Osteoblast (primary cell): ENCODE results near the gene PDE10A. TPM values are rescaled to one million over a fixed set of nuclear protein-coding genes. Genes with fewer than 3 reads are reported as not detected.
A peak's percentile ranks its signal among the peaks of the same experiment; 100 is the strongest.

ENCODE experiments used
- DNase-seq: peaks from one replicate; pipeline ENCODE4 v3.0.0; 2011; ENCODE audit warnings: low spot score, mixed read lengths; ENCODE audit not compliant: insufficient read length; ENCODE audit errors: missing footprints
- H2AFZ ChIP-seq: 2 replicates; pipeline ENCODE4 v1.6.0; 2011; ENCODE audit warnings: mild to moderate bottlenecking, low read length
- H3K27ac ChIP-seq: 2 replicates; pipeline ENCODE4 v1.5.1; 2011; ENCODE audit warnings: mild to moderate bottlenecking, low read depth, low read length, moderate library complexity
- H3K27me3 ChIP-seq: 2 replicates; pipeline ENCODE4 v1.6.0; 2012; ENCODE audit warnings: mild to moderate bottlenecking, control low read depth, inconsistent platforms, low read length, moderate library complexity; ENCODE audit not compliant: insufficient read depth
- H3K36me3 ChIP-seq: 2 replicates; pipeline ENCODE4 v1.5.1; 2011; ENCODE audit warnings: mild to moderate bottlenecking, low read length, control low read depth, moderate library complexity; ENCODE audit not compliant: insufficient read depth
- H3K4me1 ChIP-seq: 2 replicates; pipeline ENCODE4 v1.5.1; 2011; ENCODE audit warnings: mild to moderate bottlenecking, low read length, control low read depth, moderate library complexity; ENCODE audit not compliant: insufficient read depth
- H3K4me2 ChIP-seq: 2 replicates; pipeline ENCODE4 v1.6.0; 2011; ENCODE audit warnings: mild to moderate bottlenecking, low read length; ENCODE audit not compliant: insufficient read depth
- H3K4me3 ChIP-seq: fragments of 200-600 bp; sonication (generic); 3 replicates; pipeline ENCODE4 v1.5.1; 2012; ENCODE audit warnings: mild to moderate bottlenecking, low read length, inconsistent platforms; ENCODE audit not compliant: insufficient read depth
- H3K79me2 ChIP-seq: 2 replicates; pipeline ENCODE4 v1.6.0; 2012; ENCODE audit warnings: mild to moderate bottlenecking, low read length, control low read depth, inconsistent platforms; ENCODE audit not compliant: insufficient read depth
- H3K9me3 ChIP-seq: 2 replicates; pipeline ENCODE4 v1.5.1; 2011; ENCODE audit warnings: low read depth, low read length, control low read depth
- H4K20me1 ChIP-seq: 2 replicates; pipeline ENCODE4 v1.6.0; 2012; ENCODE audit warnings: mild to moderate bottlenecking, low read length, control low read depth; ENCODE audit not compliant: insufficient read depth
- CTCF ChIP-seq: IDR thresholded peaks from 2 replicates; pipeline ENCODE4 v1.5.1; 2011; ENCODE audit warnings: mild to moderate bottlenecking, low read depth, low read length, moderate library complexity; ENCODE audit errors: extremely low read depth
- total RNA-seq: library from RNA; depleted of rRNA; stranded (reverse); fragments of >200 nt; gene quantifications from 2 replicates; pipeline ENCODE4 v1.2.3, GENCODE V29; 2012

PDE10A gene
- total RNA-seq, 1 donor: 3.3 TPM

GRCh38 chr6:165577556-165577955, 85.5 kb downstream of the PDE10A start:
- Histone ChIP-seq H3K27ac (no peak overlapping the region), H3K4me2 (no peak overlapping the region), H3K36me3 (no peaks in the 10 kb centered on the region), H3K4me1 (peaks cover 2% of the 10 kb centered on the region), H3K4me3 (no peak overlapping the region), H3K9me3 (no peaks in the 10 kb centered on the region), H3K27me3 (no peaks in the 10 kb centered on the region), H3K79me2 (no peaks in the 10 kb centered on the region), H2AFZ (no peak overlapping the region), H4K20me1 (no peaks in the 10 kb centered on the region)
- no peak for DNase-seq
- TF ChIP-seq CTCF: no peak

- Histone ChIP-seq H3K4me3 (no peak overlapping the region), H3K4me1 (peaks cover 15% of the 10 kb centered on the region), H3K27me3 (no peaks in the 10 kb centered on the region), H4K20me1 (no peaks in the 10 kb centered on the region), H3K79me2 (no peaks in the 10 kb centered on the region), H3K9me3 (no peaks in the 10 kb centered on the region), H3K36me3 (no peaks in the 10 kb centered on the region), H3K4me2 (no peak overlapping the region), H3K27ac (peak overlapping the region; percentile 43), H2AFZ (no peak overlapping the region)
- no peak for TF ChIP-seq CTCF
- no peak for DNase-seq
Observed at GRCh38 chr6:165575158-165575549, 87.9 kb downstream of the PDE10A start.

- no peak overlapping the region for H3K4me2 ChIP-seq
- H3K9me3 ChIP-seq: no peaks in the 10 kb centered on the region
- H3K27me3 ChIP-seq: no peaks in the 10 kb centered on the region
- peak; percentile 65 for DNase-seq
- H3K79me2 ChIP-seq: no peaks in the 10 kb centered on the region
- H3K27ac ChIP-seq: peak overlapping the region; percentile 90
- H4K20me1 ChIP-seq: no peaks in the 10 kb centered on the region
- H3K4me1 ChIP-seq: peaks cover 15% of the 10 kb centered on the region
- H3K36me3 ChIP-seq: no peaks in the 10 kb centered on the region
- no peak for TF ChIP-seq CTCF
- H3K4me3 ChIP-seq: no peak overlapping the region
- no peak overlapping the region for H2AFZ ChIP-seq
Observed at GRCh38 chr6:165574220-165575157, 88.6 kb downstream of the PDE10A start.

- Histone ChIP-seq H3K4me2 (no peak overlapping the region), H2AFZ (no peak overlapping the region), H3K36me3 (no peaks in the 10 kb centered on the region), H3K4me1 (peaks cover 15% of the 10 kb centered on the region), H3K27ac (peak overlapping the region; percentile 90), H3K27me3 (no peaks in the 10 kb centered on the region), H3K9me3 (no peaks in the 10 kb centered on the region), H3K79me2 (no peaks in the 10 kb centered on the region), H4K20me1 (no peaks in the 10 kb centered on the region), H3K4me3 (no peak overlapping the region)
- no peak for TF ChIP-seq CTCF
- no peak for DNase-seq
Observed at GRCh38 chr6:165573671-165574070, 89.4 kb downstream of the PDE10A start.
